GM12878 (cell line): ENCODE results near the gene METTL23. TPM values are rescaled to one million over a fixed set of nuclear protein-coding genes. Genes with fewer than 3 reads are reported as not detected.

Experiments used
- ATAC-seq: fragments of 200-7000 bp; cut with Tn5 transposase; 3 replicates; pipeline ENCODE4 v1.9.1; 2020; ENCODE audit warnings: mild to moderate bottlenecking, moderate library complexity
- BruUV-seq: library from RNA; stranded (reverse); fragments of 400-500 nt; replicated peaks from 2 replicates; lab custom pipeline; 2021; lab: Mats Ljungman, UMichigan
- CTCF ChIA-PET: fragments of 300-600 bp; sonication (Branson Sonifier 250); formaldehyde crosslinking; extraction: SDS; loops from one replicate; lab custom pipeline; 2021; ENCODE audit warnings: inconsistent platforms; lab: Yijun Ruan, JAX
- POLR2A ChIA-PET: fragments of 350-600 bp; formaldehyde crosslinking; extraction: SDS; loops from one replicate; lab custom pipeline; 2021; ENCODE audit warnings: inconsistent platforms; lab: Charles Lee
- RAD21 ChIA-PET: fragments of 300-600 bp; sonication (Branson Sonifier 250); formaldehyde crosslinking; loops from one replicate; lab custom pipeline; 2023; ENCODE audit warnings: antibody characterized with exemption; ENCODE audit not compliant: unreplicated experiment; lab: Charles Lee
- SMC1A ChIA-PET: fragments of 300-600 bp; sonication (Branson Sonifier 250); formaldehyde crosslinking; loops from one replicate; lab custom pipeline; 2023; ENCODE audit not compliant: unreplicated experiment, uncharacterized antibody; lab: Charles Lee
- DNase-seq: peaks from one replicate; pipeline ENCODE4 v3.0.0-alpha.2; 2011; ENCODE audit warnings: low read depth, low spot score
- FAIRE-seq: peaks from 3 replicates; lab custom pipeline; 2011; peaks lifted over from hg19 to GRCh38; lab: Jason Lieb, UNC
- H2AFZ ChIP-seq: 2 replicates; pipeline ENCODE4 v1.6.0; 2011; ENCODE audit warnings: low read depth, low read length, control low read depth; ENCODE audit not compliant: control insufficient read depth
- H3K27ac ChIP-seq: 2 replicates; pipeline ENCODE4 v1.5.1; 2011; ENCODE audit warnings: control low read depth; ENCODE audit not compliant: control insufficient read depth, insufficient read depth
- H3K27me3 ChIP-seq, 2 experiments: replicated peaks in 1 of 2; 2 replicates each; pipeline versions ENCODE4 v1.6.0 to v1.6.1; 2011; ENCODE audit warnings: low read length in 1 of 2; ENCODE audit not compliant: control insufficient read depth in 2 of 2, insufficient read depth in 2 of 2
- H3K36me3 ChIP-seq, 2 experiments: 2 replicates each; pipeline ENCODE4 v1.5.1; 2011; ENCODE audit warnings: low read length in 1 of 2; ENCODE audit not compliant: control insufficient read depth in 2 of 2, insufficient read depth in 2 of 2
- H3K4me1 ChIP-seq: 2 replicates; pipeline ENCODE4 v1.6.1; 2011; ENCODE audit warnings: mild to moderate bottlenecking, low read length, moderate library complexity, mixed read lengths; ENCODE audit not compliant: control insufficient read depth, insufficient read depth
- H3K4me2 ChIP-seq: 2 replicates; pipeline ENCODE4 v1.6.0; 2011; ENCODE audit warnings: control low read depth; ENCODE audit not compliant: control insufficient read depth, insufficient read depth
- H3K4me3 ChIP-seq: fragments of 200-600 bp; sonication (generic); 2 replicates; pipeline ENCODE4 v1.5.1; 2016
- H3K79me2 ChIP-seq: 2 replicates; pipeline ENCODE4 v1.6.0; 2011; ENCODE audit warnings: low read length; ENCODE audit not compliant: control insufficient read depth, insufficient read depth
- H3K9ac ChIP-seq: 2 replicates; pipeline ENCODE4 v1.8.0; 2011; ENCODE audit warnings: low read length, control low read depth, mixed read lengths; ENCODE audit not compliant: control insufficient read depth, insufficient read depth
- H3K9me3 ChIP-seq: replicated peaks from 3 replicates; pipeline ENCODE4 v1.5.1; 2011; ENCODE audit warnings: mild to moderate bottlenecking, low read length; ENCODE audit not compliant: control insufficient read depth, insufficient read depth
- H4K20me1 ChIP-seq: 2 replicates; pipeline ENCODE4 v1.6.0; 2011; ENCODE audit not compliant: control insufficient read depth, insufficient read depth
- BCL11A ChIP-seq: IDR thresholded peaks from 2 replicates; pipeline ENCODE4 v1.6.1; 2011; ENCODE audit warnings: low read depth, low read length
- CREM ChIP-seq: IDR thresholded peaks from 2 replicates; pipeline ENCODE4 v1.6.1; 2014; ENCODE audit warnings: antibody characterized with exemption, low read depth
- JUNB ChIP-seq: IDR thresholded peaks from 2 replicates; pipeline ENCODE4 v1.6.1; 2016; ENCODE audit warnings: antibody characterized with exemption, mild to moderate bottlenecking
- PAX8 ChIP-seq: fragments of 450-650 bp; IDR thresholded peaks from 2 replicates; pipeline ENCODE4 v1.6.1; 2017; ENCODE audit warnings: mild to moderate bottlenecking, moderate library complexity
- RAD51 ChIP-seq: fragments of 450-650 bp; IDR thresholded peaks from 2 replicates; pipeline ENCODE4 v1.6.1; 2016; ENCODE audit warnings: moderate library complexity, mild to moderate bottlenecking, inconsistent platforms
- TAF1 ChIP-seq: IDR thresholded peaks from 2 replicates; pipeline ENCODE4 v1.6.1; 2011; ENCODE audit warnings: mild to moderate bottlenecking, low read depth, low read length, borderline replicate concordance
- ZNF217 ChIP-seq: fragments of 450-650 bp; IDR thresholded peaks from 2 replicates; pipeline ENCODE4 v1.6.1; 2017; ENCODE audit warnings: antibody characterized with exemption, mild to moderate bottlenecking
- ZNF24 ChIP-seq: fragments of 450-650 bp; IDR thresholded peaks from 2 replicates; pipeline ENCODE4 v1.6.1; 2017; ENCODE audit warnings: antibody characterized with exemption, mild to moderate bottlenecking
- ZNF622 ChIP-seq: fragments of 450-650 bp; IDR thresholded peaks from 2 replicates; pipeline ENCODE4 v1.6.1; 2017; ENCODE audit warnings: mild to moderate bottlenecking, inconsistent platforms
- WGBS: methylation state at CpG from one replicate; pipeline ENCODE4 v1.1.6; 2016; ENCODE audit warnings: low lambda C conversion rate; ENCODE audit not compliant: insufficient replicate concordance, insufficient coverage; ENCODE audit errors: missing lambda C conversion rate; 5-methylcytosine and 5-hydroxymethylcytosine counted together
- in situ Hi-C: fragments of 300-500 bp; cut with MboI; formaldehyde crosslinking; loops from 9 replicates; pipeline ENCODE4 v1.14.3; 2018; ENCODE audit warnings: mixed read lengths
- intact Hi-C: fragments of 100-400 bp; cut with micrococcal nuclease; formaldehyde crosslinking; loops from one replicate; pipeline ENCODE4 v1.14.2; 2022; ENCODE audit not compliant: unreplicated experiment
- polyA plus RNA-seq, 11 experiments: library from polyadenylated mRNA; depleted of rRNA in 4 of 11; unstranded in 6 of 11; stranded (reverse) in 5 of 11; fragments of >200 nt; fragmentation: Nextera tagmentation in 4 of 11; fragmentation: Illumina TruSeq in 1 of 11; extraction: Ambion mirVana in 4 of 11; extraction: Trizol in 1 of 11; gene quantifications; 1 replicate in 1 of 11; 2 replicates in 10 of 11; pipeline versions ENCODE4 v1.2.1 to v1.2.3, GENCODE V29; 2011 to 2016; ENCODE audit warnings: inconsistent platforms in 2 of 11, missing spikeins in 2 of 11, low read depth in 1 of 11
- total RNA-seq, 4 experiments: library from RNA; depleted of rRNA in 3 of 4; stranded (reverse); fragments of >200 nt in 3 of 4; fragmentation: Illumina TruSeq in 1 of 4; extraction: Trizol in 1 of 4; gene quantifications; 2 replicates each; pipeline versions ENCODE4 v1.2.1 to v1.2.3, GENCODE V29; 2013 to 2021
- TF ChIP-seq, protein P1 (sequence below): fragments of 450-650 bp; IDR thresholded peaks from 2 replicates; pipeline ENCODE4 v1.6.1; 2016; ENCODE audit warnings: mild to moderate bottlenecking
- TF ChIP-seq, protein P2 (sequence below): IDR thresholded peaks from 2 replicates; pipeline ENCODE4 v1.6.1; 2012; ENCODE audit warnings: mild to moderate bottlenecking, low read depth, low read length

METTL23 gene
- total and polyA plus RNA-seq, 10 of the 15 experiments (the other 5 are each of a cell fraction or from before 2014, with no cell fraction given): 25.6 to 61.5 (median 30.9) TPM

DNA sequence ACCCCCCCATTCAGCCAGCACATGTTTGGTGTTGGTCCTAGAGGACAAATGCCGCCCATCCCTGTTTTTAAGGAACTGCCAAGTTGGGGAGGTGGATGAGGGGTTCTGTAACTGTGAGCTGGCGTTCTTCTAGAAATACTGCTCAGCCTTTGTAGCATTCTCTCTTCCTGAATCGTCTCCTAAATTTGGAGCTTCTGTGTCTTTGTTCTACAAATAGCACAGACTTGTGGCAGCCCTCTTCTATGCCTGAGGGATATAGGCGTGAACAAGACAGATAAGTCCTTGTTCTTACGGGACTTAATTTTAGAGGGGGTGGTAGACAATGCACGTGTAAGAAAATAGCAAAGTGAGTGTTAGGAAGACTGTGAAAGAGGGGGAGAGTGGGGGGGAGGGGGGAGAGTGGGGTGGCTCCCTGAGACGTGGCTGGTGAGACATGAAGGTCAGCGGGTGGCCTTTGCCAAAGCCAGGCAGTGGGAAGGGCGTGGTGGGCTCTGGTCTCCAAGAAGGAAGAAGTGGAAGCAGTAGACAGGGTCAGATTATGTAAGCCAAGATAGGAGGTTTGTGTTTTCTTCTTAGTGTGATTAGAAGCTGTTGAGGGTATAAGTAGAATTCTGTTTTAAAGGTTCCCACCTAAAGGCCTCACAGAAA is 21.2 kb downstream of the METTL23 start:
- DNase-seq (no peak), ATAC-seq (no peak), FAIRE-seq (no peak)
- Histone ChIP-seq H3K4me1 (no peaks in the 10 kb centered on the region), H3K36me3 (peaks cover 0 to 6% of the 10 kb centered on the region in 2 experiments; a peak in 3 of 4 replicates), H3K4me2 (no peak overlapping the region), H4K20me1 (no peaks in the 10 kb centered on the region), H2AFZ (no peak overlapping the region), H3K4me3 (no peak overlapping the region), H3K27me3 (no peaks in the 10 kb centered on the region), H3K79me2 (no peaks in the 10 kb centered on the region), H3K27ac (no peak overlapping the region), H3K9ac (no peak overlapping the region), H3K9me3 (no peaks in the 10 kb centered on the region)
- ChIA-PET CTCF (interaction anchor here (0.5 to 0.6 kb wide), 2 partner anchors 12 to 252 kb away, joined by 3 read pairs; no protein-coding TSS in a partner anchor), RAD21 (interaction anchor here (1.5 kb wide), 1 partner anchor 9 kb away, joined by 4 read pairs; the partner anchor contains the start of gene MFSD11), SMC1A (no interaction called here), POLR2A (no interaction called here)
- intact Hi-C loops: no loop called here
- BruUV-seq: no TSS peak
- 84% methylated on average over 7 of the region's 9 CpGs for WGBS
- in situ Hi-C loops: no loop called here
- TF ChIP-seq ZNF217: no peak
- TF ChIP-seq, protein P1, sequence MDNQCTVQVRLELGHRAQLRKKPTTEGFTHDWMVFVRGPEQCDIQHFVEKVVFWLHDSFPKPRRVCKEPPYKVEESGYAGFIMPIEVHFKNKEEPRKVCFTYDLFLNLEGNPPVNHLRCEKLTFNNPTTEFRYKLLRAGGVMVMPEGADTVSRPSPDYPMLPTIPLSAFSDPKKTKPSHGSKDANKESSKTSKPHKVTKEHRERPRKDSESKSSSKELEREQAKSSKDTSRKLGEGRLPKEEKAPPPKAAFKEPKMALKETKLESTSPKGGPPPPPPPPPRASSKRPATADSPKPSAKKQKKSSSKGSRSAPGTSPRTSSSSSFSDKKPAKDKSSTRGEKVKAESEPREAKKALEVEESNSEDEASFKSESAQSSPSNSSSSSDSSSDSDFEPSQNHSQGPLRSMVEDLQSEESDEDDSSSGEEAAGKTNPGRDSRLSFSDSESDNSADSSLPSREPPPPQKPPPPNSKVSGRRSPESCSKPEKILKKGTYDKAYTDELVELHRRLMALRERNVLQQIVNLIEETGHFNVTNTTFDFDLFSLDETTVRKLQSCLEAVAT: no peak
- TF ChIP-seq BCL11A: no peak
- TF ChIP-seq ZNF24: no peak
- TF ChIP-seq ZNF622: no peak
- no peak for TF ChIP-seq CREM
- TF ChIP-seq RAD51: no peak
- no peak for TF ChIP-seq JUNB
- TF ChIP-seq TAF1: no peak
- TF ChIP-seq, protein P2, sequence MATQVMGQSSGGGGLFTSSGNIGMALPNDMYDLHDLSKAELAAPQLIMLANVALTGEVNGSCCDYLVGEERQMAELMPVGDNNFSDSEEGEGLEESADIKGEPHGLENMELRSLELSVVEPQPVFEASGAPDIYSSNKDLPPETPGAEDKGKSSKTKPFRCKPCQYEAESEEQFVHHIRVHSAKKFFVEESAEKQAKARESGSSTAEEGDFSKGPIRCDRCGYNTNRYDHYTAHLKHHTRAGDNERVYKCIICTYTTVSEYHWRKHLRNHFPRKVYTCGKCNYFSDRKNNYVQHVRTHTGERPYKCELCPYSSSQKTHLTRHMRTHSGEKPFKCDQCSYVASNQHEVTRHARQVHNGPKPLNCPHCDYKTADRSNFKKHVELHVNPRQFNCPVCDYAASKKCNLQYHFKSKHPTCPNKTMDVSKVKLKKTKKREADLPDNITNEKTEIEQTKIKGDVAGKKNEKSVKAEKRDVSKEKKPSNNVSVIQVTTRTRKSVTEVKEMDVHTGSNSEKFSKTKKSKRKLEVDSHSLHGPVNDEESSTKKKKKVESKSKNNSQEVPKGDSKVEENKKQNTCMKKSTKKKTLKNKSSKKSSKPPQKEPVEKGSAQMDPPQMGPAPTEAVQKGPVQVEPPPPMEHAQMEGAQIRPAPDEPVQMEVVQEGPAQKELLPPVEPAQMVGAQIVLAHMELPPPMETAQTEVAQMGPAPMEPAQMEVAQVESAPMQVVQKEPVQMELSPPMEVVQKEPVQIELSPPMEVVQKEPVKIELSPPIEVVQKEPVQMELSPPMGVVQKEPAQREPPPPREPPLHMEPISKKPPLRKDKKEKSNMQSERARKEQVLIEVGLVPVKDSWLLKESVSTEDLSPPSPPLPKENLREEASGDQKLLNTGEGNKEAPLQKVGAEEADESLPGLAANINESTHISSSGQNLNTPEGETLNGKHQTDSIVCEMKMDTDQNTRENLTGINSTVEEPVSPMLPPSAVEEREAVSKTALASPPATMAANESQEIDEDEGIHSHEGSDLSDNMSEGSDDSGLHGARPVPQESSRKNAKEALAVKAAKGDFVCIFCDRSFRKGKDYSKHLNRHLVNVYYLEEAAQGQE: no peak
- TF ChIP-seq PAX8: no peak
